Measurements from ENCODE around the gene DMAC1. TPM values are rescaled to one million over a fixed set of nuclear protein-coding genes. Genes with fewer than 3 reads are reported as not detected.

Gene DMAC1
- total RNA-seq, 2 experiments from 2014 or later: 51.5 to 59.5 TPM

- CTCF ChIA-PET: no interaction called here
- no peaks in the 10 kb centered on the region for H3K36me3 Mint-ChIP-seq (ENCODE audit: low read depth)
- H3K4me3 Mint-ChIP-seq: no peak overlapping the region
- no peaks in the 10 kb centered on the region for H3K4me1 Mint-ChIP-seq
- H3K27ac Mint-ChIP-seq: no peak overlapping the region
- POLR2A ChIA-PET: no interaction called here
- no peaks in the 10 kb centered on the region for H3K9me3 Mint-ChIP-seq
- DNase-seq: no peak
- peaks cover 2% of the 10 kb centered on the region for H3K27me3 Mint-ChIP-seq
Measured at GRCh38 chr9:7778851-7779600, 20.6 kb downstream of the DMAC1 start.

- Mint-ChIP-seq H3K27ac (no peak overlapping the region), H3K4me3 (no peak overlapping the region), H3K36me3 (ENCODE audit: low read depth) (no peaks in the 10 kb centered on the region), H3K9me3 (no peaks in the 10 kb centered on the region), H3K27me3 (peaks cover 2% of the 10 kb centered on the region), H3K4me1 (no peaks in the 10 kb centered on the region)
- POLR2A ChIA-PET: no interaction called here
- DNase-seq: no peak
- CTCF ChIA-PET: no interaction called here
Measured at GRCh38 chr9:7777771-7778170, 21.8 kb downstream of the DMAC1 start.

GRCh38 chr9:7770111-7770510, 29.5 kb downstream of the DMAC1 start:
- no peak for DNase-seq
- H3K4me3 Mint-ChIP-seq: no peak overlapping the region
- no peaks in the 10 kb centered on the region for H3K36me3 Mint-ChIP-seq (ENCODE audit: low read depth)
- no peaks in the 10 kb centered on the region for H3K4me1 Mint-ChIP-seq
- POLR2A ChIA-PET: no interaction called here
- peaks cover 12% of the 10 kb centered on the region for H3K27me3 Mint-ChIP-seq
- peaks cover 7% of the 10 kb centered on the region for H3K9me3 Mint-ChIP-seq
- H3K27ac Mint-ChIP-seq: no peak overlapping the region
- CTCF ChIA-PET: interaction anchor here (0.7 to 1.1 kb wide), 3 partner anchors 11 to 844 kb away, joined by 3 to 4 read pairs (median 3); no protein-coding TSS in a partner anchor

GRCh38 chr9:7762600-7762999, 37.0 kb downstream of the DMAC1 start:
- H3K27me3 Mint-ChIP-seq: peaks cover 1% of the 10 kb centered on the region
- POLR2A ChIA-PET: no interaction called here

GRCh38 chr9:7760014-7760415, 39.6 kb downstream of the DMAC1 start:
- no peak for DNase-seq
- ChIA-PET CTCF (interaction anchor here (2.0 kb wide), 1 partner anchor 15 kb away, joined by 4 read pairs; no protein-coding TSS in a partner anchor), POLR2A (no interaction called here)
- peaks cover 14% of the 10 kb centered on the region for H3K36me3 Mint-ChIP-seq (ENCODE audit: low read depth)
- peaks cover 15% of the 10 kb centered on the region for H3K9me3 Mint-ChIP-seq
- H3K4me3 Mint-ChIP-seq: no peak overlapping the region
- peaks cover 19% of the 10 kb centered on the region for H3K4me1 Mint-ChIP-seq
- peaks cover 1% of the 10 kb centered on the region for H3K27me3 Mint-ChIP-seq
- no peak overlapping the region for H3K27ac Mint-ChIP-seq

More at GRCh38 chr9:7762600-7762999, 37.0 kb downstream of the DMAC1 start:
- Mint-ChIP-seq H3K4me3 (no peak overlapping the region), H3K9me3 (peaks cover 10% of the 10 kb centered on the region), H3K27ac (no peak overlapping the region), H3K4me1 (peaks cover 1% of the 10 kb centered on the region), H3K36me3 (ENCODE audit: low read depth) (peaks cover 1% of the 10 kb centered on the region)
- CTCF ChIA-PET: no interaction called here
- DNase-seq: no peak

GRCh38 chr9:7756088-7756487, 43.5 kb downstream of the DMAC1 start:
- POLR2A ChIA-PET: no interaction called here
- peak overlapping the region; percentile 78 for H3K27ac Mint-ChIP-seq
- peak; percentile 35 for DNase-seq
- H3K9me3 Mint-ChIP-seq: peaks cover 15% of the 10 kb centered on the region
- CTCF ChIA-PET: interaction anchor here (0.6 kb wide), 1 partner anchor 11 kb away, joined by 3 read pairs; no protein-coding TSS in a partner anchor
- no peak overlapping the region for H3K4me3 Mint-ChIP-seq
- peaks cover 25% of the 10 kb centered on the region for H3K4me1 Mint-ChIP-seq
- H3K36me3 Mint-ChIP-seq (ENCODE audit: low read depth): peaks cover 21% of the 10 kb centered on the region
- no peaks in the 10 kb centered on the region for H3K27me3 Mint-ChIP-seq

GRCh38 chr9:7752481-7752880, 47.1 kb downstream of the DMAC1 start:
- Mint-ChIP-seq H3K27me3 (no peaks in the 10 kb centered on the region), H3K9me3 (peaks cover 14% of the 10 kb centered on the region), H3K4me3 (no peak overlapping the region), H3K27ac (no peak overlapping the region), H3K36me3 (ENCODE audit: low read depth) (peaks cover 19% of the 10 kb centered on the region), H3K4me1 (peaks cover 22% of the 10 kb centered on the region)
- POLR2A ChIA-PET: no interaction called here
- DNase-seq: no peak
- CTCF ChIA-PET: no interaction called here

Data from activated CD4-positive, alpha-beta T cell treated with anti-CD3 and anti-CD28 coated beads, Interleukin-2, amount 10 ng/mL, durations not matched to agents 7 days and 5 days (primary cell).